Stimulated activated CD4-positive, alpha-beta T cell treated with anti-CD3 and anti-CD28 coated beads, Interleukin-2, amount 100 ng/mL, for 48 hours (primary cell): Measurements from ENCODE around the gene WDR27.
A peak's percentile ranks its signal among the peaks of the same experiment; 100 is the strongest.

Source experiments
- DNase-seq, 2 donors: peaks; one replicate each; pipeline ENCODE4 v3.0.0-alpha.2; 2020

Gene WDR27

GRCh38 chr6:169558774-169559441, 142.9 kb downstream of the WDR27 start:
- no peak for DNase-seq

GRCh38 chr6:169558378-169558773, 143.5 kb downstream of the WDR27 start:
- DNase-seq = no peak

GRCh38 chr6:169557887-169558286, 143.9 kb downstream of the WDR27 start:
- no peak for DNase-seq

GRCh38 chr6:169556758-169557548, 144.9 kb downstream of the WDR27 start:
- DNase-seq = peak; percentile 21 to 24

- DNase-seq = no peak
Observed at GRCh38 chr6:169555971-169556617, 145.7 kb downstream of the WDR27 start.

GRCh38 chr6:169545982-169546381, 155.8 kb downstream of the WDR27 start:
- DNase-seq = no peak

GRCh38 chr6:169543704-169544103, 158.1 kb downstream of the WDR27 start:
- DNase-seq = no peak

- DNase-seq = no peak
Observed at GRCh38 chr6:169542491-169542890, 159.3 kb downstream of the WDR27 start.

- DNase-seq = no peak
Observed at GRCh38 chr6:169539176-169539897, 162.5 kb downstream of the WDR27 start.

- DNase-seq = no peak
Observed at GRCh38 chr6:169536446-169537170, 165.2 kb downstream of the WDR27 start.

- DNase-seq = no peak
Observed at GRCh38 chr6:169534039-169534421, 167.8 kb downstream of the WDR27 start.

- no peak for DNase-seq
Observed at GRCh38 chr6:169533301-169534038, 168.4 kb downstream of the WDR27 start.

GRCh38 chr6:169530752-169531123, 171.1 kb downstream of the WDR27 start:
- DNase-seq = no peak

GRCh38 chr6:169529931-169530751, 171.7 kb downstream of the WDR27 start:
- DNase-seq = peak in 1 of 2 donors; percentile 14

- no peak for DNase-seq
Observed at GRCh38 chr6:169528755-169529154, 173.1 kb downstream of the WDR27 start.

- DNase-seq = no peak
Observed at GRCh38 chr6:169527306-169527705, 174.5 kb downstream of the WDR27 start.

- no peak for DNase-seq
Observed at GRCh38 chr6:169521825-169522224, 180.0 kb downstream of the WDR27 start.

GRCh38 chr6:169520104-169520503, 181.7 kb downstream of the WDR27 start:
- no peak for DNase-seq

GRCh38 chr6:169518451-169518850, 183.4 kb downstream of the WDR27 start:
- no peak for DNase-seq

- no peak for DNase-seq
Observed at GRCh38 chr6:169513478-169514193, 188.2 kb downstream of the WDR27 start.
